Uterus (tissue), 4 donors: Measurements from ENCODE around the gene PRAME. TPM values are rescaled to one million over a fixed set of nuclear protein-coding genes. Genes with fewer than 3 reads are reported as not detected.

ENCODE experiments used
- DNase-seq, 2 donors: peaks; one replicate each; pipeline ENCODE4 v3.0.0-alpha.2; 2019 to 2020
- H3K27ac ChIP-seq, 2 donors: fragments of 200-600 bp; sonication (generic); 1 replicate in 1 of 2; 2 replicates in 1 of 2; pipeline ENCODE4 v1.5.1; 2016 to 2018
- H3K27me3 ChIP-seq, 2 donors: fragments of 200-600 bp; sonication (generic); one replicate each; pipeline ENCODE4 v1.5.1; 2018 to 2019; ENCODE audit warnings: control low read depth in 1 of 2
- H3K36me3 ChIP-seq, 2 donors: fragments of 200-600 bp; sonication (generic); one replicate each; pipeline ENCODE4 v1.5.1; 2019; ENCODE audit warnings: control low read depth in 1 of 2
- H3K4me1 ChIP-seq, 2 donors: fragments of 200-600 bp; sonication (generic); one replicate each; pipeline ENCODE4 v1.5.1; 2018 to 2019; ENCODE audit warnings: control low read depth in 1 of 2
- H3K4me3 ChIP-seq, 2 donors: fragments of 200-600 bp; sonication (generic); 1 replicate in 1 of 2; 2 replicates in 1 of 2; pipeline ENCODE4 v1.5.1; 2018 to 2019; ENCODE audit warnings: mild to moderate bottlenecking in 1 of 2
- H3K9me3 ChIP-seq, 2 donors: fragments of 200-600 bp; sonication (generic); one replicate each; pipeline ENCODE4 v1.5.1; 2019; ENCODE audit warnings: control low read depth in 1 of 2
- CTCF ChIP-seq, 4 experiments: fragments of 200-600 bp in 2 of 4; fragments of 450-650 bp in 2 of 4; sonication (generic) in 2 of 4; IDR thresholded peaks; one replicate each; pipeline ENCODE4 v1.5.1; 2016 to 2019; ENCODE audit warnings: antibody characterized with exemption in 4 of 4, mild to moderate bottlenecking in 2 of 4, moderate library complexity in 1 of 4
- POLR2A ChIP-seq, 2 donors: fragments of 450-650 bp; IDR thresholded peaks; one replicate each; pipeline ENCODE4 v1.6.1; 2016; ENCODE audit warnings: antibody characterized with exemption in 2 of 2, mild to moderate bottlenecking in 1 of 2, moderate library complexity in 1 of 2
- intact Hi-C: fragments of 100-400 bp; cut with DNase I; formaldehyde crosslinking; loops from one replicate; pipeline ENCODE4 v1.15.1; 2023; ENCODE audit warnings: low total_unique reads
- total RNA-seq, 4 donors: library from RNA; depleted of rRNA in 3 of 4; stranded (reverse); fragments of >200 nt in 3 of 4; gene quantifications; one replicate each; pipeline versions ENCODE4 v1.1.0 to v1.2.4, GENCODE V29; 2014 to 2023
- donor health status: DM: yes; HTN: yes; CAD: no.

PRAME gene
- total RNA-seq, 4 donors from 2014 or later: 0.41 to 1.3 TPM; not detected in 2

GRCh38 chr22:22573047-22573889, 14.2 kb upstream of the PRAME start:
- H3K9me3 ChIP-seq: no peaks in the 10 kb centered on the region
- H3K36me3 ChIP-seq: no peaks in the 10 kb centered on the region
- intact Hi-C loops: no loop called here

GRCh38 chr22:22571862-22572261, 12.8 kb upstream of the PRAME start:
- H3K4me1 ChIP-seq: no peaks in the 10 kb centered on the region
- H3K9me3 ChIP-seq: no peaks in the 10 kb centered on the region
- no peak for DNase-seq
- intact Hi-C loops: no loop called here
- H3K27ac ChIP-seq: no peak overlapping the region
- TF ChIP-seq POLR2A (IDR thresholded peaks at IDR 0.05) (no peak), CTCF (IDR thresholded peaks at IDR 0.05) (no peak)
- no peak overlapping the region for H3K4me3 ChIP-seq
- no peaks in the 10 kb centered on the region for H3K27me3 ChIP-seq
- no peaks in the 10 kb centered on the region for H3K36me3 ChIP-seq

More at GRCh38 chr22:22573047-22573889, 14.2 kb upstream of the PRAME start:
- TF ChIP-seq POLR2A (IDR thresholded peaks at IDR 0.05): no peak
- TF ChIP-seq CTCF (IDR thresholded peaks at IDR 0.05): no peak
- no peak for DNase-seq
- H3K27me3 ChIP-seq: no peaks in the 10 kb centered on the region
- H3K27ac ChIP-seq: no peak overlapping the region
- no peaks in the 10 kb centered on the region for H3K4me1 ChIP-seq
- no peak overlapping the region for H3K4me3 ChIP-seq

GRCh38 chr22:22571429-22571828, 12.4 kb upstream of the PRAME start:
- no peaks in the 10 kb centered on the region for H3K36me3 ChIP-seq
- H3K4me1 ChIP-seq: no peaks in the 10 kb centered on the region
- H3K27ac ChIP-seq: no peak overlapping the region
- intact Hi-C loops: no loop called here
- TF ChIP-seq POLR2A (IDR thresholded peaks at IDR 0.05): no peak
- H3K4me3 ChIP-seq: no peak overlapping the region
- no peaks in the 10 kb centered on the region for H3K9me3 ChIP-seq
- H3K27me3 ChIP-seq: no peaks in the 10 kb centered on the region
- no peak for DNase-seq

GRCh38 chr22:22569218-22569617, 10.2 kb upstream of the PRAME start:
- H3K27me3 ChIP-seq: no peaks in the 10 kb centered on the region
- no peaks in the 10 kb centered on the region for H3K4me1 ChIP-seq
- no peak overlapping the region for H3K27ac ChIP-seq
- no peaks in the 10 kb centered on the region for H3K36me3 ChIP-seq
- no peak for DNase-seq
- H3K9me3 ChIP-seq: no peaks in the 10 kb centered on the region
- no peak for TF ChIP-seq POLR2A (IDR thresholded peaks at IDR 0.05)
- intact Hi-C loops: no loop called here
- H3K4me3 ChIP-seq: no peak overlapping the region

- no peak for TF ChIP-seq CTCF (IDR thresholded peaks at IDR 0.05)
- no peak for TF ChIP-seq POLR2A (IDR thresholded peaks at IDR 0.05)
- DNase-seq: no peak
- no peak overlapping the region for H3K4me3 ChIP-seq
- intact Hi-C loops: no loop called here
- H3K36me3 ChIP-seq: no peaks in the 10 kb centered on the region
- no peaks in the 10 kb centered on the region for H3K27me3 ChIP-seq
- no peaks in the 10 kb centered on the region for H3K4me1 ChIP-seq
- H3K9me3 ChIP-seq: no peaks in the 10 kb centered on the region
- no peak overlapping the region for H3K27ac ChIP-seq
Observed at GRCh38 chr22:22565981-22566380, 6.9 kb upstream of the PRAME start.

- H3K4me3 ChIP-seq: no peak overlapping the region
- H3K36me3 ChIP-seq: no peaks in the 10 kb centered on the region
- no peaks in the 10 kb centered on the region for H3K27me3 ChIP-seq
- no peak overlapping the region for H3K27ac ChIP-seq
- intact Hi-C loops: no loop called here
- H3K4me1 ChIP-seq: no peaks in the 10 kb centered on the region
- no peak for DNase-seq
- H3K9me3 ChIP-seq: no peaks in the 10 kb centered on the region
- no peak for TF ChIP-seq CTCF (IDR thresholded peaks at IDR 0.05)
Observed at GRCh38 chr22:22558071-22558971, 744 bp downstream of the PRAME start.
